IPS-11a (cell line): ENCODE measurements around the gene PRKCSH.
"Not testable (repeated sequence)": the region's sequence is repeated elsewhere in the genome, so short reads cannot be mapped to it uniquely, and the experiment has no call there.

ENCODE experiments used
- H3K4me3 ChIP-seq: one replicate; pipeline ENCODE4 v1.5.1; 2013; ENCODE audit warnings: low read depth, low read length, control low read depth

PRKCSH gene, protein sequence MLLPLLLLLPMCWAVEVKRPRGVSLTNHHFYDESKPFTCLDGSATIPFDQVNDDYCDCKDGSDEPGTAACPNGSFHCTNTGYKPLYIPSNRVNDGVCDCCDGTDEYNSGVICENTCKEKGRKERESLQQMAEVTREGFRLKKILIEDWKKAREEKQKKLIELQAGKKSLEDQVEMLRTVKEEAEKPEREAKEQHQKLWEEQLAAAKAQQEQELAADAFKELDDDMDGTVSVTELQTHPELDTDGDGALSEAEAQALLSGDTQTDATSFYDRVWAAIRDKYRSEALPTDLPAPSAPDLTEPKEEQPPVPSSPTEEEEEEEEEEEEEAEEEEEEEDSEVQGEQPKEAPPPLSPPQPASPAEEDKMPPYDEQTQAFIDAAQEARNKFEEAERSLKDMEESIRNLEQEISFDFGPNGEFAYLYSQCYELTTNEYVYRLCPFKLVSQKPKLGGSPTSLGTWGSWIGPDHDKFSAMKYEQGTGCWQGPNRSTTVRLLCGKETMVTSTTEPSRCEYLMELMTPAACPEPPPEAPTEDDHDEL

DNA sequence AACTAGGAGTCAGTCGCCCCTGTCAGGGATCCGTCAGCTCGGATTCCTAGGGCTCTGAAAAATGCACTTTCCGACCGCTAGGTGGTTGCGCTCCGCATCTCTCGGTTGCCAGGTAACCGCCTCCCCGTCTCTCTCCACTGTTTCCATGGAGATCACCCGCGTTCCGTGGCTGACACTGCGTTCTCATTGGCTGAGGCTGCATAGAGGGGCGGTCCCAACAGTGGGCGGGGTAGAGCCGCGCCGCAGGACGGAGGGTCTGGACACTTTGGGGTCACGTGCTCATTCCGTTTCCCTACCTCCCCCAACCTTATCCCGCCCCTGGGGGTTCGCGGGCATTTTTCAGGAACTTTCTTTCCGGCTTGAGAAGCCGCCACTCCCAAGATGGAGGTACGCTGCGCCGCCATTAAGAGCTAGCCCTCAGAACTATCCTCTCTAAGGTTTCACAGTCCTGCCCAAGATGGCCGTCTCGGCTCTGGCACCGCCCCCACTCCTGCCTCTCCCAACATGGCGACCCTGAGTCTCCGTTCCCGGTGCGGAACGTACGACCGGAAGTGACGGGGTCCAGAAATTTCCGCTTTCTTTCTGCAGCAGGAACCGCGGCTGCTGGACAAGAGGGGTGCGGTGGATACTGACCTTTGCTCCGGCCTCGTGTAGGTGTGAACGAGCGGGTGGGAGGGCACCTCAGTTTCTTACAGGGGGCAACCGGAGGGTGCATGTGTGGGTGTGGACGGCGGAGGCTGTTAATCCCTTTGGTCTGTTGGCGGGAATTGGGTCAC, at the start of gene PRKCSH, which contains the start of gene ODAD3:
Gene PRKCSH (plus strand): TSS at position 579 of the 776 bp plus-strand sequence. CDS start 483 bp downstream, outside the sequence.
Gene ODAD3 (minus strand): TSS at position 65 of the 776 bp plus-strand sequence. CDS start 105 bp downstream, outside the sequence.
- H3K4me3 ChIP-seq = peak within 1 kb of the TSS; percentile 99

DNA sequence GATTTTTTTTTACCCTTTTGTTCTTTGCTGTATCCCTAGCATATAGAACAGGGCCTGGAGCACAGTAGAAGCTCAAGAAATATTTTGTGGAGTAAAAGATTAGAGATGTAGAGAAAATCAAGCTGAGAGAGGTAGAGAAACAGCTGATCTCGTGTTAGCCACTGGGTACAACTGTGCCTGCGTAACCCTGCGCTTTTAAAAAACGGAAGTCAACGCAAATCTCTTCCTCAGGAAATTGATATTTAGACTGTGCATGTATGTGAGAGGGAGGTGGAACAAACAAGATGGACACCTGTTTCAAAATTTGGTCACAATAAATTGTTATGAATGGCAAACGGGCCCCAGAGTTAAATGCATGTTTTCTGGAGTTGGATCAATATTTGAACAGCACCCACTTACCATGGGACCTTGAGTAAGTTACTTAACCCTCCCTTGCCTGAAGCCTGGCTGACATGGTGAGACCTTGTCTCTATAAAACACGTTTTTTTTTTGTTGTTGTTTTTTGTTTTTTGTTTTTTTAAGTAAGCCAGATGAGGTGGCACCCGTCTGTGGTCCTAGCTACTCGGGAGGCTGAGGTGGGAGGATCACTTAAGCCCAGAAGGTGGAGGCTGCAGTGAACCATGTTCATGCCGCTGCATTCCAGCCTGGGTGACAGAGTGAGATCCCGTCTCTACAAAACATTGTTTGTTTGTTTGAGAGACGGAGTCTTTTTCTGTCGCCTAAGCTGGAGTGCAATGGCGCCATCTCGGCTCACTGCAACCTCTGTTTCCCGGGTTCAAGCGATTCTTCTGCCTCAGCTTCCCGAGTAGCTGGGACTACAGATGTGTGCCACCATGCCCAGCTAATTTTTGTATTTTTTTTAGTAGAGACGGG, 48.0 kb upstream of the PRKCSH start:
- H3K4me3 ChIP-seq = no peak overlapping the region

- no peak overlapping the region for H3K4me3 ChIP-seq
Observed at GRCh38 chr19:11390359-11390758, 45.1 kb upstream of the PRKCSH start.

GRCh38 chr19:11390933-11391680, 44.3 kb upstream of the PRKCSH start:
- H3K4me3 ChIP-seq = no peak overlapping the region

DNA sequence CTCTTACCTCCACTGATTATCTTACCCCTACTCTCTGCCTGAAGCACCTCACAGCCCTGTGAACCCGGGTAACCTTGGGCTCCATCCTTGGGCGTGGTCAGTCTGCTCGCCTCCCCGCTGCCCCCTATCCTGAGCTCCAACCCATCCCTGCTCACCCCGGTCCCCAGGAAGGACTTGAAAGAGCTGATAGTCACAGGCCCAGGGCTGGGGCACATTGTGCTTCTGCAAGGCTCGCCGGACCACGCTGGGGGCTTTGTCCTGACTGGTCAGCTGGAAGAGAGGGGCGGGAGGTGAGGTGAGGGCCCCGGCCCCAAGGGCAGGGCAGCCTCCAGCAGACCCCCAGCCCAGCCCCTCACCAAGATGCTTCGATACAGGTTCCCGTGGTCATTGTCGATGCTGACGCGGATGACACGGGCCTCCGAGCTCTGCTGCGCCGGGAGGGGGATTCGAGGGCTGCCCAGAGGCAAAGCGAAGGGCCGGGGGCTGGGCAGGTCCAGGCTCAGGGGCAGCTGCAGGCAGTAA, 38.3 kb upstream of the PRKCSH start:
- no peak overlapping the region for H3K4me3 ChIP-seq

DNA sequence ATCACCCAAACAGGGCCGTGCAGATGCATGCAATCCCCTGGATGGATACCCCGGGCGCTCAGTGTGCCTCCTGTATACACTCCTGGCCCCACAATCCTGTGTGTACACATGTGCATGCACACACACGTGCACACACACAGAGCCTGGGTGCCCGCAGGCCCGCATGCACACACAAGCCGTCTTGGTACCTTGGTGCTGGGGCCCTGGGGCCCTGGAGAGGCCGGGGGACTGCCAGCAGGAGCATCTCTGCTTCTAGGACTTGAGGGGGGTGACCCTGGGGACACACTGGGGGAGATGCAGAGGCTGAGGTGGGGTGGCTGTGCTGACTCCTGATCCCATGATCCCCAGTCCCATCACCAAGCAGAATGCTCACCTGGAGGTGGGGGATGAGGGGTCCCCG, 35.8 kb upstream of the PRKCSH start:
- H3K4me3 ChIP-seq = no peak overlapping the region

DNA sequence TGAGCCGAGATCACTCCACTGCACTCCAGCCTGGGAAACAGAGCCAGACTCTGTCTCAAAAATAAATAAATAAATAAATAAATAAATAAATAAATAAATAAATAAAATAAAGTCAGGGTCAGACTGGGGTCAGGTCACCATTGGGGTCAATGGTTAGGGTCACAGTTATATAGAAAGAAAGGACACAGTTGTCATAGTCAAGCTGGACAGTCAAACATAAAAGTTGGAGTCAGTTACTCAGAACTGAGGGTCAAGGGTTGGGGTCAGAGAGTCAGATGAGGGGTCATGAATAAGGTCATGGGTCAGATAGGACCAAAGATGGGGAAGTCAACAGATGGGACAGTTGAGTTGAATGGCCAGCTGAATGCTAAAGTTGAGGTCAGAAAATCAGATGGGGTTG, 34.6 kb upstream of the PRKCSH start:
- H3K4me3 ChIP-seq = no peak overlapping the region

- H3K4me3 ChIP-seq = no peak overlapping the region
Observed at GRCh38 chr19:11401808-11402543, 33.5 kb upstream of the PRKCSH start.

DNA sequence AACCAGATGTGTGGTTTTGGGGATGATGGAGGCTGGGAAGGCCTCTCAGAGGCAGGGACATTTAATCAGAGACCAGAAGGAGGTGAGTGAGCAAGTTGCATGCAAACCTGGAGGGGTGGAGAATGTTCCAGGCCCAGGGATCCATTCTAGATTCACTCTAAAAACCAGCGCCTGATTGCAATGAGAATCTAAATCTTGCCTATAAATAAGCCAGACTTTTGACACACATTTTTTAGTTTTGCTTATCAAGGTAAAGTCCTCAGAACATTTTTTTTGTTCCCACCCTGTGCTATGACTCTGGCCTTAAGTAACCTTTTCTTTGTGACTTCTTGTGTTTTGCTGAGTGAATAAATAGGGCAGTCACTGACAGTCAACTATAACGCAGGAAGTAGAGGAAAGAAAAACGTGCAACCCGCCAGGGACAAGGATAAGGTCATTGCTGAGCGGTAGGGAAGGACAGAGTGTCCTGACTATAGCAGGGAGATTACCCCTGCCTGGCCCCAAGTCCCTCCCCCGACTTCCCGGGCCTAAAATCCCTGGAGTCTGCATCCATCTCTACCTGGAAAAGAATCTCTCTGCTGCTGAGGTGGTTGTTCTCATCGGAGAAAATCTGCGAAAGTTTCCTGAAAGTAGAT, 30.7 kb upstream of the PRKCSH start:
- H3K4me3 ChIP-seq = no peak overlapping the region

DNA sequence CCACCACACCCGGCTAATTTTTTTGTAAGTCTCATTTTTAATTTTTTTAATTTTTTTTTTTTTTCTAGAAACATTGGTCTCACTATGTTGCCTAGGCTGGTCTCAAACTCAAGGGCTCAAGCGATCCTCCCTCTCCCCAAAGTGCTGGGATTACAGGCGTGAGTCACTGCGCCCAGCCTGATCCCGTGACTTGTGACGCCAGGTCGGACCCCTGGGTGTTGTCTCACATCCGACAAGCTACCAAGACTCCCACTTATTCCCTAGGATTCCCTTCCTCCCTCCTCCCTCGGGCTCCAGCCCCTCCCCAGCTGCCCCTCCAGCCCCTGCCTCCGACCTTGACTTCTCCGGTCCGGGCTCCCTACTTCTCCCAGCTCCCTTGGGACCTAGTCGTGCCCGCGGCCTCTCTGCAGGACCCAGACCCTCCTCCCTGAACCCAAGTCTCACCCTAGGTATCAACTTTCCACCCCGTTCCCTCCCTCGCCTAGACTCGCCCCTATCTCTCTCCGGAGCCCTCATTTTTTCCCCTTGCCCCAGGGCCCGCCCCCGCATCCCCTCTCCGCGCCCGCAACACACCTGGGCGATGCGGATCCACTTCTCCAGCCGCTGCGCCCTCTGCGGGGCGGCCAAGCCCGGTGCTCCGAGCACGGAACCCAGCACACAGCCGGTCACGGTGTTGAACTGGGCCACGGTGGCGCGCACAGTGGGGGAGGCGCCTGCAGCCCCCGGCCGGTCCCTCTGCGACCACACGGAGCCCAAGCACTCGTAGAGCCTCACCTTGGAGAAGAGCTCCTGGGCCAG, 29.4 kb upstream of the PRKCSH start:
- no peak overlapping the region for H3K4me3 ChIP-seq

DNA sequence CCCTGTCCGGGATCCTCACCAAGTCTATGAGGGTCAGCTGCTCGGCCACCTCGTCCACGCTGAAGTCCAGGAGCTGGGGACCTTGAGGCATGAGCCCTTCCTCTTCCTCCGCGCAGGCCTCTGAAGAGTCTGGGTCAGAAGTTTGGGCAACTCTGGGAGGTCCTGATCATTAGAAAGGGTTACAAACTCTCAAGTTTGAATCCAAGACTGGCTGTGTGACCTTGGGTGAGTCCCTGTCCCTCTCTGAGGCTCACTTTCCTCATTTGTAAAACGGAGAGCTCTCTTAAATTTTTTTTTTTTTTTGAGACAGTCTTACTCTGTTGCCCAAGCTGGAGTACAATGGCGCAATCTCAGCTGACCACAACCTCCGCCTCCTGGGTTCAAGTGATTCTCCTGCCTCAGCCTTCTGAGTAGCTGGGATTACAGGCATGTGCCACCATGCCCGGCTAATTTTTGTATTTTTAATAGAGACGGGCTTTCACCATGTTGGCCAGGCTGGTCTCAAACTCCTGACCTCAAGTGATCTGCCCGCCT, 28.7 kb upstream of the PRKCSH start:
- not testable (repeated sequence) for H3K4me3 ChIP-seq

DNA sequence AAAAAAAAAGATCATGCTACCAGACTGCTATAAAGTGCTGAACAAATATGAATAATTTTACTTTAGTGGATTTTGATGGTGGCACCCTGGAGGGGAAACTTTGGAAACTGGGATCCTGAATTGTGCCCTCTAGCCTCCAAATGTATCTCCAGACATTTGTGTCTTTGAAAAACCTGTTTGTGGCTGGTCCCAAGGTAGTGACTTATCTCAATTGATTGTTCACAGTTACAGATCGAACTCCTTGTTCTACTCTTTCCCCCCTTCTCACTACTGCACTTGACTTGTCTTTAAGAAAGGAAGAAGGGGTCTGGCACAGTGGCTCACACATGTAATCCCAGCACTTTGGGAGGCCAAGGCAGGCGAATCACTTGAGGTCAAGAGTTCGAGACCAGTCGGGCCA, 26.8 kb upstream of the PRKCSH start:
- H3K4me3 ChIP-seq = no peak overlapping the region

- H3K4me3 ChIP-seq = no peak overlapping the region
Observed at GRCh38 chr19:11410682-11411081, 24.8 kb upstream of the PRKCSH start.

DNA sequence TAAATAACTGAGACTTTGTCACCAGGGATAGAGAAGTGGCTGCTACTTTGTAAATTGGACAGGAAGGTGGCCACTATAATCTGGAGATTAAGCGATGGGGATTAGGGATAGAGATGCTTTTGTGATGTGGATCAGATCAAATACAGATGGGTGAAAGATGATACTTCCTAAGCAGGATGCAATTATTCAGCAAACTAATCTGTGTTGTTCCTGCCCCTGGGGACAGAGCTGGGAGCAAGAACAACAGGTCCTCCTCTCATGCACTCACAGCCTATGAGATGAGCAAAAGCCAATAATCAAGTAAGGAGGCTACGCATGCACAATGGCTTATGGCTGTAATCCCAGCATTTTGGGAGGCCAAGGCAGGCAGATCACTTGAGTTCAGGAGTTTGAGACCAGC, 20.9 kb upstream of the PRKCSH start:
- no peak overlapping the region for H3K4me3 ChIP-seq

- no peak overlapping the region for H3K4me3 ChIP-seq
Observed at GRCh38 chr19:11416346-11417052, 18.9 kb upstream of the PRKCSH start.

GRCh38 chr19:11418094-11418548, 17.3 kb upstream of the PRKCSH start:
- H3K4me3 ChIP-seq = peak overlapping the region; percentile 44
